Adrenal gland (tissue), 12 donors: ENCODE results near the gene SMURF1. TPM values are rescaled to one million over a fixed set of nuclear protein-coding genes. Genes with fewer than 3 reads are reported as not detected.

Experiments
- DNase-seq, 7 donors: peaks; one replicate each; pipeline ENCODE4 v3.0.0-alpha.2; 2019 to 2020
- H3K27ac ChIP-seq, 5 donors: fragments of 200-600 bp; sonication (generic) in 4 of 5; 1 replicate in 3 of 5; 2 replicates in 2 of 5; pipeline versions ENCODE4 v1.5.1 to v1.8.0; 2016 to 2020; ENCODE audit warnings: mild to moderate bottlenecking in 1 of 5
- H3K27me3 ChIP-seq: fragments of 200-600 bp; 2 replicates; pipeline ENCODE4 v1.8.0; 2021
- H3K36me3 ChIP-seq, 2 donors: fragments of 200-600 bp; replicated peaks in 1 of 2; 1 replicate in 1 of 2; 2 replicates in 1 of 2; pipeline versions ENCODE4 v1.5.1 to v1.8.0; 2018 to 2022
- H3K4me1 ChIP-seq, 2 donors: fragments of 200-600 bp; replicated peaks in 1 of 2; 1 replicate in 1 of 2; 2 replicates in 1 of 2; pipeline versions ENCODE4 v1.5.1 to v1.8.0; 2018 to 2021
- H3K4me3 ChIP-seq, 4 donors: fragments of 200-600 bp; sonication (generic) in 3 of 4; one replicate each; pipeline ENCODE4 v1.5.1; 2016 to 2018
- H3K9me3 ChIP-seq, 3 donors: fragments of 200-600 bp; sonication (generic) in 1 of 3; replicated peaks in 1 of 3; 1 replicate in 2 of 3; 2 replicates in 1 of 3; pipeline versions ENCODE4 v1.5.1 to v1.8.0; 2016 to 2021
- CTCF ChIP-seq, 6 experiments: fragments of 450-650 bp in 4 of 6; fragments of 200-600 bp in 2 of 6; sonication (generic) in 1 of 6; IDR thresholded peaks; 1 replicate in 5 of 6; 2 replicates in 1 of 6; pipeline versions ENCODE4 v1.5.1 to v1.8.0; 2016 to 2021; ENCODE audit warnings: antibody characterized with exemption in 6 of 6, mild to moderate bottlenecking in 2 of 6, moderate library complexity in 1 of 6
- POLR2A ChIP-seq, 2 donors: fragments of 450-650 bp; IDR thresholded peaks; one replicate each; pipeline ENCODE4 v1.6.1; 2017; ENCODE audit warnings: antibody characterized with exemption in 2 of 2, mild to moderate bottlenecking in 2 of 2, moderate library complexity in 1 of 2
- WGBS, 4 donors: extraction: QIAGEN DNeasy Blood & Tissue Kit in 2 of 4; methylation state at CpG; one replicate each; pipeline versions ENCODE4 v1.1.5 to v1.1.7; 2013 to 2017; 5-methylcytosine and 5-hydroxymethylcytosine counted together
- intact Hi-C, 2 donors: fragments of 100-400 bp; cut with DNase I; formaldehyde crosslinking; loops; one replicate each; pipeline versions ENCODE4 v1.14.1 to v1.15.0; 2022 to 2023
- polyA plus RNA-seq, 3 donors: library from polyadenylated mRNA; stranded (reverse); fragments of 200-250 nt in 2 of 3; fragments of 350-450 nt in 1 of 3; fragmentation: Illumina TruSeq in 1 of 3; extraction: RNeasy Lipid Tissue Mini Kit (QIAGEN cat#74804) in 1 of 3; gene quantifications; one replicate each; pipeline ENCODE4 v1.2.3, GENCODE V29; 2013 to 2014
- total RNA-seq, 9 donors: library from RNA; depleted of rRNA in 4 of 9; stranded (reverse); fragments of >200 nt in 4 of 9; fragments of 120-200 nt in 1 of 9; fragmentation: NEBNext Ultra II Directional in 1 of 9; extraction: Animal tissue kit (Norgen Biotek cat#: 25700) in 1 of 9; gene quantifications; one replicate each; pipeline versions ENCODE4 v1.1.0 to v1.2.4, GENCODE V29; 2013 to 2023
- donor health status: healthy with polysubstance abuse.
- donor health status: Bipolar disorder and iron deficiency.
- donor health status: DM: yes; HTN: yes; CAD: no.
- donor health status: DM: no; HTN: no; CAD: no.
- donor health status: DM: no; HTN: no; CAD: no.
- donor health status: DM: yes; HTN: yes; CAD: no.

The SMURF1 gene
- total and polyA plus RNA-seq, 12 donors = 8.9 to 40.3 (median 22.3) TPM

- intact Hi-C loops = no loop called here
- Histone ChIP-seq H3K36me3 (no peaks in the 10 kb centered on the region), H3K4me1 (peaks cover 19 to 61% of the 10 kb centered on the region in 2 donors), H3K27ac (peak overlapping the region in 3 of 5 donors; percentile 44 to 91 (median 82)), H3K9me3 (peaks cover 0 to 6% (median 0%) of the 10 kb centered on the region in 3 donors), H3K4me3 (no peak overlapping the region), H3K27me3 (no peaks in the 10 kb centered on the region)
- 42 to 54% (median 48%) methylated on average over 6 of the region's 6 CpGs for WGBS, 4 donors
- no peak for DNase-seq
- TF ChIP-seq CTCF (IDR thresholded peaks at IDR 0.05) = peak in 1 of 6 experiments; percentile 22
- peak in 1 of 2 donors; percentile 4 for TF ChIP-seq POLR2A (IDR thresholded peaks at IDR 0.05)
Observed at GRCh38 chr7:99098824-99099498, 44.9 kb downstream of the SMURF1 start.

- H3K4me1 ChIP-seq = peaks cover 19 to 66% of the 10 kb centered on the region in 2 donors
- no peaks in the 10 kb centered on the region for H3K36me3 ChIP-seq
- DNase-seq = no peak
- 45 to 57% (median 56%) methylated on average over 3 of the region's 3 CpGs for WGBS, 4 donors
- intact Hi-C loops = no loop called here
- no peaks in the 10 kb centered on the region for H3K27me3 ChIP-seq
- H3K9me3 ChIP-seq = peaks cover 0 to 6% (median 0%) of the 10 kb centered on the region in 3 donors
- H3K27ac ChIP-seq = peak overlapping the region in 3 of 5 donors; percentile 44 to 91 (median 82)
- H3K4me3 ChIP-seq = no peak overlapping the region
- TF ChIP-seq CTCF (IDR thresholded peaks at IDR 0.05) (no peak), POLR2A (IDR thresholded peaks at IDR 0.05) (peak in 1 of 2 donors; percentile 7)
Observed at GRCh38 chr7:99098286-99098823, 45.6 kb downstream of the SMURF1 start.

GRCh38 chr7:99097730-99098129, 46.2 kb downstream of the SMURF1 start:
- Histone ChIP-seq H3K27ac (peak overlapping the region in 3 of 5 donors; percentile 82 to 91 (median 85)), H3K27me3 (no peaks in the 10 kb centered on the region), H3K9me3 (peaks cover 0 to 6% (median 0%) of the 10 kb centered on the region in 3 donors), H3K36me3 (no peaks in the 10 kb centered on the region), H3K4me1 (peaks cover 19 to 63% of the 10 kb centered on the region in 2 donors), H3K4me3 (no peak overlapping the region)
- intact Hi-C loops = no loop called here
- no peak for DNase-seq
- WGBS, 4 donors = 92 to 98% (median 95%) methylated on average over 2 of the region's 2 CpGs
- no peak for TF ChIP-seq POLR2A (IDR thresholded peaks at IDR 0.05)
- TF ChIP-seq CTCF (IDR thresholded peaks at IDR 0.05) = no peak

GRCh38 chr7:99096124-99096887, 47.6 kb downstream of the SMURF1 start:
- Histone ChIP-seq H3K27me3 (no peaks in the 10 kb centered on the region), H3K4me1 (peaks cover 16 to 54% of the 10 kb centered on the region in 2 donors), H3K9me3 (peaks cover 0 to 6% (median 0%) of the 10 kb centered on the region in 3 donors), H3K36me3 (no peaks in the 10 kb centered on the region), H3K27ac (peak overlapping the region; percentile 66 to 96 (median 87)), H3K4me3 (peak overlapping the region in 1 of 4 donors; percentile 6)
- DNase-seq = peak in 5 of 7 donors; percentile 45 to 55 (median 53)
- TF ChIP-seq POLR2A (IDR thresholded peaks at IDR 0.05) = peak in 1 of 2 donors; percentile 58
- no peak for TF ChIP-seq CTCF (IDR thresholded peaks at IDR 0.05)
- intact Hi-C loops = no loop called here
- WGBS, 4 donors = 31 to 42% (median 36%) methylated on average over 6 of the region's 6 CpGs
